ENCODE results near the gene MACROH2A1. TPM values are rescaled to one million over a fixed set of nuclear protein-coding genes. Genes with fewer than 3 reads are reported as not detected.

The MACROH2A1 gene
- total RNA-seq, 1 donor from 2014 or later, result 190 TPM

DNA sequence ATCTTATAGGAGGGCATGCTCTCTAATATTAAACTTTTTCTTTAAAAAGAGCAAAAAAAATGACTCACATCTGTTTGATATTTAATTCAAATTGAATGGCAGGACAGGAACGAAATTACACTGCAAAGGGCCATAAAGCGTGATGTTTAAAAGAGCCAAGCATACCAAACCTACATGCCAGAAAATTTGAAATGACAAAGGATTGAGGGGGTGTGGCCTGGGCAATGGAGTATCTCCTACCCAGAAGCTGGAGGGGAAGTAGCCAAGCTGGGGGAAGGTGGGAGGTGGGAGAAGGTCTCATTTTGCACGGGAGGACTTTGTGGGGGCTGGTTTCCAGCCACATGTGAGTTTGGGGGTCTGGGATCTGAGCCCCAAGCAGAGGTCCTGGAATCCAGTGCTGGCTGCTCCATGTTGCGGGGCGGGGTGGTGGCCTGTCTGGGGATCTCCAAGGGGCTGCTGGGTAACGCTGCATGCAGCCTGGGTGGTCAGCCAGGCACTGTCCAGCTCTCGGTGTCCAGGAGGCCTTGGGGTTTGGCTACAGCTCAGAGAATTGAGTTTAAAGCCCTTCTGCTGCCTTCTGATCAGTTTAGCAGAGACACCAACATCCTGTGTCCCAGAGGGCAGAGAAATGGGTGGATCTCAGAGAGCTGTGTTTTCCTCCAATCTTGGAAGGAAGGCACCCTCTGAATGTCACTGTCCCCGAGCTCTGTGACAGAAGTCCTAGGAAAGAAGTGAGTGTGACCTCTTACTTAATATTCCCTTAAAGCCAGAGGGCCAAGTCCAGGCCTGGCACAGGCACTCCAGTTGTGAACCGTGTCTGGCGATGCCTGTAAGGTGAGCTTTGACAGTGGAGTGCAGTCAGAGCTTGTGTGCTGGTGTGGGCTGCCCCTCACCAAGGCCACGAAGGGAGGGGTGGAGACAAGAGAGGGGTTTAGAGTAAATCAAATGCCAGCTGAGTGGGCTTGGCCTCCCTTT, 40.5 kb upstream of the MACROH2A1 start:
- no peak overlapping the region for H3K27ac ChIP-seq
- no peak overlapping the region for H3K4me3 ChIP-seq
- TF ChIP-seq, protein P1, sequence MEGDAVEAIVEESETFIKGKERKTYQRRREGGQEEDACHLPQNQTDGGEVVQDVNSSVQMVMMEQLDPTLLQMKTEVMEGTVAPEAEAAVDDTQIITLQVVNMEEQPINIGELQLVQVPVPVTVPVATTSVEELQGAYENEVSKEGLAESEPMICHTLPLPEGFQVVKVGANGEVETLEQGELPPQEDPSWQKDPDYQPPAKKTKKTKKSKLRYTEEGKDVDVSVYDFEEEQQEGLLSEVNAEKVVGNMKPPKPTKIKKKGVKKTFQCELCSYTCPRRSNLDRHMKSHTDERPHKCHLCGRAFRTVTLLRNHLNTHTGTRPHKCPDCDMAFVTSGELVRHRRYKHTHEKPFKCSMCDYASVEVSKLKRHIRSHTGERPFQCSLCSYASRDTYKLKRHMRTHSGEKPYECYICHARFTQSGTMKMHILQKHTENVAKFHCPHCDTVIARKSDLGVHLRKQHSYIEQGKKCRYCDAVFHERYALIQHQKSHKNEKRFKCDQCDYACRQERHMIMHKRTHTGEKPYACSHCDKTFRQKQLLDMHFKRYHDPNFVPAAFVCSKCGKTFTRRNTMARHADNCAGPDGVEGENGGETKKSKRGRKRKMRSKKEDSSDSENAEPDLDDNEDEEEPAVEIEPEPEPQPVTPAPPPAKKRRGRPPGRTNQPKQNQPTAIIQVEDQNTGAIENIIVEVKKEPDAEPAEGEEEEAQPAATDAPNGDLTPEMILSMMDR (IDR thresholded peaks at IDR 0.05), result no peak
- TF ChIP-seq POLR2A (IDR thresholded peaks at IDR 0.05), result no peak
- TF ChIP-seq POLR2AphosphoS5 (IDR thresholded peaks at IDR 0.05; ENCODE audit: insufficient read depth in 1 of 2, low read depth in 1 of 2), result no peak
- intact Hi-C loops (cut with DNase I), result no loop called here
- H3K9me3 ChIP-seq, result no peaks in the 10 kb centered on the region
- no peaks in the 10 kb centered on the region for H3K4me1 ChIP-seq
- H3K27me3 ChIP-seq, result no peaks in the 10 kb centered on the region
- peak; percentile 65 to 92 for DNase-seq (ENCODE audit: extremely low spot score in 2 of 2)
- H3K36me3 ChIP-seq, result no peaks in the 10 kb centered on the region

DNA sequence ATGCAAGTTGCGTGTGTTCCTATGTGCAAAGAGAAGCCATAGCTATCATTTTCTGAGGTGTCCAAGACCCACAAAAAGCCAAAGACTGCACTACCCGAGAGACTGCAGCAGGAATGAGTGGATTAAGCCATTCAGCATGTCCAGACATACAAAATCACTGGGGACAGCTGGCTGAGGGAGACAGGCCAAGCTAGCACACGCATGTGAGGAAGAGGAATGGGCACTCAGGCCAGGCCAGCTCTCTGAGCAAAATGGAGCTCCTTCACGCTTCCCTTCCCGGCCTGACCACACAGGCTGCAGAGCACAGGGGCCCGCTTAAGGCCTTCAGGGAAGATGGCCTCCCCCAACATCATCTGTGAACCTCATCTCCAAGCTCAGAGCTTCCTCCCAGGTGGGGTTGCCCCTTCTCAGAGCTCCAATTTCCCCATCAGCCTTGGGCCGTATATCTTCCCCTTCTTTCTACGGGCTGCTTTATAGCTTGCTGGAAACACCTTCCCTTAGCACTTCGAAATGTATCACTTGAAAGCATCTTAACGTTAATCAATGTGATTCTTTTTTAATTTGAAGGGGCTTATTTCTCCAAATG, 39.7 kb upstream of the MACROH2A1 start:
- TF ChIP-seq, protein P1 (IDR thresholded peaks at IDR 0.05), result no peak
- TF ChIP-seq POLR2AphosphoS5 (IDR thresholded peaks at IDR 0.05; ENCODE audit: insufficient read depth in 1 of 2, low read depth in 1 of 2) (no peak), POLR2A (IDR thresholded peaks at IDR 0.05) (no peak)
- Histone ChIP-seq H3K27ac (no peak overlapping the region), H3K27me3 (no peaks in the 10 kb centered on the region), H3K9me3 (no peaks in the 10 kb centered on the region), H3K36me3 (no peaks in the 10 kb centered on the region), H3K4me3 (no peak overlapping the region), H3K4me1 (no peaks in the 10 kb centered on the region)
- peak in 1 of 2 donors; percentile 75 for DNase-seq (ENCODE audit: extremely low spot score in 2 of 2)
- intact Hi-C loops (cut with DNase I), result no loop called here

DNA sequence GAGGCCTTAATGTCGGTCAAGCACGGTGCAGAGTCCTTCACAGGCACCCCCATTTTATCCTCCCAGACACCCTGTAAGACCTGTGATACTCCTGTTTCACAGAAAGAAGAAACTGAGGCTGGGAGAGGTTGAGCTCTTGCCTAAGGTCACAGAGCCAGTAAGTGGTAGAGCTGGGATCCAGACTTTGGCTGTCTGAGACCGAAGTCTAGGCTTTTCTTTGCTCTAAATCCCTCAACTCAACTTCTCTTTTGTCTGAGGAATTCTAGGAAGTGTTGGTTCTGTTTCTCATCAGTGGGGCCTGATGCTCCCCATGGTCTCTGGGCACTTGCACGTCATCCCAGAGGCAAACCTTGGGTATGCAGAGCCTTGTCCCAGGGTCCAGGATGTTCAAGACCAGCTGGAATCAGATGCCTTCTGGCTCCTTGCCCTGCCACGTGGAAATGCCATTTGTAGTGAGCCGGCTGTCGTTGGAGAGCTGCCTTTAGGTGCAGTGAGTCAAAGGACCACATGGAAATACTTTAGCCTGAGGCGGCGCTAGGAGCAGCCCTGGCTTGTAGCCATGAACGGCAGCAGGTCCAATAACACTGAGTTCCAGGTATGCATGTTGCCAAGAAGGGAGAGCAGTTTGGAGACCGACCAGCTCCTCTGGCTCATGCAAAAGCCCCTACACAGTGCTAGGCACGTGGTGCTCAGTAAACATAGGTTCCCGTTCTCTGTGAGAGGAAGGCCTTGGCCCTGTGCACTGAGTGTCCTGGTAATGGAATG, 38.9 kb upstream of the MACROH2A1 start:
- H3K36me3 ChIP-seq, result no peaks in the 10 kb centered on the region
- no peaks in the 10 kb centered on the region for H3K4me1 ChIP-seq
- peak in 1 of 2 donors; percentile 64 for DNase-seq (ENCODE audit: extremely low spot score in 2 of 2)
- H3K4me3 ChIP-seq, result no peak overlapping the region
- intact Hi-C loops (cut with DNase I), result no loop called here
- H3K9me3 ChIP-seq, result no peaks in the 10 kb centered on the region
- H3K27ac ChIP-seq, result no peak overlapping the region
- TF ChIP-seq, protein P1 (IDR thresholded peaks at IDR 0.05), result no peak
- no peak for TF ChIP-seq POLR2AphosphoS5 (IDR thresholded peaks at IDR 0.05; ENCODE audit: insufficient read depth in 1 of 2, low read depth in 1 of 2)
- TF ChIP-seq POLR2A (IDR thresholded peaks at IDR 0.05), result no peak
- no peaks in the 10 kb centered on the region for H3K27me3 ChIP-seq

DNA sequence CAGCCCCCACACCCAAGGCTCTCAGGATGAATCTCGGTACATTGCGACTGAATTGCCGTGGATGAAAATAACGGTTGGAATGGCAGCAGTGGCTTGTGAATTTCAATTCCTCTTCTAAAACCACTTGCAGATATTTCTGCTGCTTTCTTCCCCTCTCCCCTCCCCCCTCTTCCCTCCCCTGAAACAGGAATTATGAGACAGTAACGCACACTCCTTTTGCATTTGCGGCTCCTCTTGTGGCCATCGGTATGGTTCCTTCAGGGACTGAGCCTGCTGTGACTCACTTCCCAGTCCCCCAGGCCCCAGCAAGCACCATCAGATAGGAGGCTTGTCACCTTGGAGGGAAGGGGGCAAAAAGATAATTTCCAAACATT, 38.4 kb upstream of the MACROH2A1 start:
- H3K4me3 ChIP-seq, result no peak overlapping the region
- TF ChIP-seq POLR2AphosphoS5 (IDR thresholded peaks at IDR 0.05; ENCODE audit: insufficient read depth in 1 of 2, low read depth in 1 of 2), result no peak
- TF ChIP-seq, protein P1 (IDR thresholded peaks at IDR 0.05), result no peak
- TF ChIP-seq POLR2A (IDR thresholded peaks at IDR 0.05), result no peak
- no peaks in the 10 kb centered on the region for H3K27me3 ChIP-seq
- DNase-seq (ENCODE audit: extremely low spot score in 2 of 2), result no peak
- no peaks in the 10 kb centered on the region for H3K9me3 ChIP-seq
- intact Hi-C loops (cut with DNase I), result no loop called here
- H3K36me3 ChIP-seq, result no peaks in the 10 kb centered on the region
- no peaks in the 10 kb centered on the region for H3K4me1 ChIP-seq
- no peak overlapping the region for H3K27ac ChIP-seq

Data from vagina (tissue), 2 donors.